Embryonic facial prominence (tissue), 1 donor: ENCODE measurements around the gene DPEP3.
A peak's percentile ranks its signal among the peaks of the same experiment; 100 is the strongest.
"Not testable (repeated sequence)": the region's sequence is repeated elsewhere in the genome, so short reads cannot be mapped to it uniquely, and the experiment has no call there.

Experiments used
- DNase-seq: peaks from one replicate; pipeline ENCODE4 v3.0.0-alpha.2; 2016; ENCODE audit errors: extremely low spot score

The DPEP3 gene, protein sequence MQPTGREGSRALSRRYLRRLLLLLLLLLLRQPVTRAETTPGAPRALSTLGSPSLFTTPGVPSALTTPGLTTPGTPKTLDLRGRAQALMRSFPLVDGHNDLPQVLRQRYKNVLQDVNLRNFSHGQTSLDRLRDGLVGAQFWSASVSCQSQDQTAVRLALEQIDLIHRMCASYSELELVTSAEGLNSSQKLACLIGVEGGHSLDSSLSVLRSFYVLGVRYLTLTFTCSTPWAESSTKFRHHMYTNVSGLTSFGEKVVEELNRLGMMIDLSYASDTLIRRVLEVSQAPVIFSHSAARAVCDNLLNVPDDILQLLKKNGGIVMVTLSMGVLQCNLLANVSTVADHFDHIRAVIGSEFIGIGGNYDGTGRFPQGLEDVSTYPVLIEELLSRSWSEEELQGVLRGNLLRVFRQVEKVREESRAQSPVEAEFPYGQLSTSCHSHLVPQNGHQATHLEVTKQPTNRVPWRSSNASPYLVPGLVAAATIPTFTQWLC

DNA sequence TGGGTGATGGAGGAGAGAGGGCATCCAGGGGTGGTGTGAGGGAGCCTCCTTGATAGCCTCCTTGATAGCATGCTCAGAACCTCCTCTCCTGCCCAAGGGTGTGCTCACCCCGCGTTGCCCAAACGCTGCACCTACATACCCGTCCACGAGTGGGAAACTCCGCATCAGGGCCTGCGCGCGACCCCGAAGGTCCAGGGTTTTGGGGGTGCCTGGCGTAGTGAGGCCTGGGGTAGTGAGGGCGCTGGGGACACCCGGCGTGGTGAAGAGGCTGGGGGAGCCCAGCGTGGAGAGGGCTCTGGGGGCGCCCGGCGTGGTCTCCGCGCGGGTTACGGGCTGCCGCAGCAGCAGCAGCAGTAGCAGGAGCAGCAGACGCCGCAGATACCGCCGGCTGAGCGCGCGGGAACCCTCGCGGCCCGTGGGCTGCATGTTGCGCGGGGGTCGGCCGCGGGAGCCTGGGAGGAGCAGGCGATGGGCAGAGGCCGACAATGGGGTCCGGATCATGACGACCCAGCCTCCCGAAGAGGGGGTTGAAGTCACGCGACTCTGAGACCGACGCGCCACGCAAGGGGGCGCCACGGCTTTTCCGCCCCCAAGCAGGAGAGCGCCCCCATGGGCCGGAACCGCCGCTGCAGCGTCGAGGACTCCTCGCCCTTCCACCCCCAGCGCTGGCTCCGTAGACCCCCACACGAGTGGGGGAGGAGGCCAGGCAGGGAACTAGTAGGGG is at the start of gene DPEP3:
Gene DPEP3, minus strand, starts transcription at position 545 of the 724 bp plus-strand sequence. Its CDS starts 119 bp downstream, at position 426.
- DNase-seq: no peak

DNA sequence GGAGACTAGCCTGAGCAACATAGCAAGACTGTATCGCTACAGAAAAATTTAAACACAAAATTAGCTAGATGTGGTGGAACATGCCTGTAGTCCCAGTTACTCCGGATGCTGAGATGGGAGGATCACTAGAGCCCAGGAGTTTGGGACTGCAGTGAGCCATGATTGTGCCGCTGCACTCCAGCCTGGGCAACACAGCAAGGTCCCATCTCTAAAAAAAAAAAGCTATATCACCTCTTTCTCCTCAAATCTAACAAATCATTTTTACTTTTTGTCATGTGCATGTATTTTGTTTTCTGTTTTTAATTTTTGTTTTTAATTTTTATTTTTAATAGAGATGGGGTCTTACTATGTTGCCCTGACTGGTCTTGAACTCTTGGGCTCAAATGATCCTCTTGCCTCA is 48.7 kb upstream of the DPEP3 start:
- no peak for DNase-seq

DNA sequence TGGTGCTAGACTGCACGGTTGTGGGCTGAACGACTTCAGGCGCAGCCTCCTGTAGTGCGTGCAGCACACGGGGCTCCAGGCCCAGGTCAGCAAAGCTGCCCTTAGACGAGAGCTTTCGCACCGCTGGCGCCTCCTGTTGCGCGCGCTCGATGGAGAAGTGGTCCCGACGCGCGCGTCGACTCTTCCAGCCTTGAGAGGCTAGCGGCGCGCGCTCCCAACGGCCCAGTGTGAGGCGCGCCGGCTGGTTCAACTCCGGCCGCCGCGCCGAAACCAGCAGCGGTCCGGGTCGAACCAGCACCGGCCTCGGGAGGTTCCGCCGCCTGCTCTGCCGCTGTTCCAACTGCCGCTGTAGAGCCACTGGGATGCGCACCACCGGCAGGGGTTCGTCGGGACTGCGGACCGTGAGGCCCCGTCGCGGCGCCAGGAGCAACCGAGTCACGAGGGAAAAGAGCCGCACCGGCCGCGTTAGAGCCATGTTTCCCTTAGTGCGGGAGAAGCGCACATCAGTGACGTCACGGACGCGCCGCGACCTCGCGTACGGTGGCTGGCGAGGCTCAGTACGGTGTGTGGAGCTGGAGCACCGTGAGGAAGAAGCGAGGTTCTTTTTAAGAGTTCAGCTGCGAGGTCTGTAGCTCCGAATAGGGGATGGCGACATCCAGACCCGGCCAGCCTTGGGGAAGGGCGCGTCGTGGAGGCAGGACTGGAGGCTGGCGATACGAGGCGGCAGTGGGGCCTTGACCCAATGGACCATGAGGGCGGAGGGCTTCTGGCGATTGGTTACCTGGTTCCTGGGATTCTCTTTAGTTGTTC is 42.6 kb upstream of the DPEP3 start, which contains the start of the genes DDX28 and DUS2:
Gene DDX28, minus strand, starts transcription at position 505 of the 810 bp plus-strand sequence. Its CDS starts 30 bp downstream, at position 475.
Gene DUS2, plus strand, starts transcription at position 557 of the 810 bp plus-strand sequence. CDS start 14,740 bp downstream, outside the sequence.
- DNase-seq: peak; percentile 83

DNA sequence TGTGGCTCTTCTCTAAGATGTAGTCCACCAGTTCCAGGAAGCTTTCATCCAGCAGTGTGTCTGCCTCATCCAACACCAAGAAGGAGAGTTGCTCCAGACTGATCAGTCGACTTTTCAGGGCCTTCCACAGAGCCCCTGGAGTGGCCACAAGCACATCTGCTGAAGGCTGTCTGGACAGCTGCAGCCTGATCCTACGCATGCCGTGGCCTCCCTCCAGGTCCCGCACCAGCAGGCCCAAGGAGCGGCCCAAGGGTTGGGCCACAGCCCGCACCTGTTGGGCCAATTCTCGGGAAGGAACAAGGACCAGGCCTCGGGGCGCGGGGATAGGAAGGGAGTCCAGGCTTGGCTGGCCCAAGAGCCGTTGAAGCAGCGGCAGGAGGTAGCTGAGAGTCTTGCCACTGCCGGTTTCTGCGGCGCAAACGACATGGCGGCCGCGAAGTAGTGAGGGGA is 42.0 kb upstream of the DPEP3 start:
- DNase-seq: no peak

DNA sequence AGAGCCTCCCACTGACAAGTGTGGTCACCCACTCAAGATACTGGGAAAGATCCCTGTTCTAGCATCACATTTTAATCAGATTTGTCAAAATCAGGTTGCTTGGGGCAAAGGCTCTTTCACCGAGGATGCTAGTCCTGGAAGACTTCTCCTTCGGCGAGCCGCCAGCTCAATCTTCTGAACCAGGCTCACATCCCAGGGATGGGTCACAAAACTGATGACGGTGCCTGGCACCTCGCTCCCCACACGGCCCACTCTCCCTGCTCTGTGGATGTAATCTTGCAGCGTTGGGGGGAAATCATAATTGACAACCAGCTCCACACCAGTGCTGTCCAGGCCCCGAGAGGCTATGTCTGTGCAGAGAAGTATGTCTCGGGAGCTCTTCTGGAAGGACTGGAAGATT is 41.2 kb upstream of the DPEP3 start:
- DNase-seq: no peak

DNA sequence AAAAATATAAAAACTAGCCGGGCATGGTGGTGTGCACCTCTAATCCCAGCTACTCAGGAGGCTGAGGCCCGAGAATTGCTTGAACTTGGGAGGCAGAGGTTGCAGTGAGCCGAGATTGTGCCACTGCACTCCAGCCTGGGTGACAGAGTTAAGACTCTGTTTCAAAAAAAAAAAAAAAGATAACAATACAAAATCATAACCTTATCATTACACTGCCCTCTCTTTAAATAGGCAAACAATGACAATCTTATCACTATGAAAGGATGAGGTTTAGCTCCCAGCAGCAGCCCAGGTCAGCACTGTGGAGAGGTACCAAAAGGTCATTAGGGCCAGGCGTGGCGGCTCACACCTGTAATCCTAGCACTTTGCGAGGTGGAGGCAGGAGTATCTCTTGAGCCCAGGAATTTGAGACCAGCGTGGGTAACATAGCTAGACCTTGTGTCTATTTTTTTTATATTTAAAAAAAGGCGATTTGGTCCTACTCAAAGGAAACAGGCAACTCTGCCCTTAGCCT is 38.9 kb upstream of the DPEP3 start:
- no peak for DNase-seq

DNA sequence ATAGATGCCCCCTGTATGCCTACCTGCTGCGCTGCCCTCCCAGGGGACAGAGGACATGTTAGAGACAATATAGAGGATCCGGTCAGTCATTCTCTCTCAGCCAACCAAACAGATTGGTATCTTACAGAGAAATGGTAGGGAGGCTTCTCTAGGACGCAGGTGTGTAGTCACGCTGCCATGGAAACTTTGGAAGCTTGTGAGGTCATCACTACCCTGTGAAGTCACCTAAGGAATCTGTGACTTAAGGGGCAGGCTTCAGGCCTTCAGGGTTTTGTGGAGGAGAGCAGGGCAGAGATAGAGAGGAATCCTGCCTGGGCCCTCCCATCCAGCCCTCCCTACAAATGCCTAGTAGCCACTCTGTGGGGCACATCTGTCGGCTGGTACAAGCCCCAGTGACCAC is 35.4 kb upstream of the DPEP3 start, which contains the start of gene DPEP2NB:
Gene DPEP2NB, minus strand, starts transcription at position 231 of the 400 bp plus-strand sequence. Its CDS starts 141 bp downstream, at position 90.
- no peak for DNase-seq

DNA sequence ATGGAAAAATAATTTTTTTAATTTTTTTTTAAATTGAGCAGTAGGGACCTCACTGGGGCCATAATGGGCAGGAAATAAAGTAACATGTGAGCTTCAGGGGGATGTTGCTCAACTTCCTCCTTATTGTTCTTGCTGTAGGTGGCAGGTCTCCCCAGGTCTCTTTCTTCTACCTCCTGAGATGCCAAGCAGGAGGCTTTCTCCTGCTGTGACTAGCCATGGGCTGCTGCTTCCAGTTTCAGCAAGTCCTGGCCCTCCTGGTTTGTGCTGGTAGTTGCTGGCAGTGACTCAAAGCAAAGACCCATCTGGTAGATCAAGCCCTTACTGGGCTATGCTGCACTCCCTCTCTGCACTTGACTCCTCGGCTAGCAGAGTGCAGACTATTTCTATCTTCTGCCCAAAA is 33.1 kb upstream of the DPEP3 start:
- DNase-seq: no peak

DNA sequence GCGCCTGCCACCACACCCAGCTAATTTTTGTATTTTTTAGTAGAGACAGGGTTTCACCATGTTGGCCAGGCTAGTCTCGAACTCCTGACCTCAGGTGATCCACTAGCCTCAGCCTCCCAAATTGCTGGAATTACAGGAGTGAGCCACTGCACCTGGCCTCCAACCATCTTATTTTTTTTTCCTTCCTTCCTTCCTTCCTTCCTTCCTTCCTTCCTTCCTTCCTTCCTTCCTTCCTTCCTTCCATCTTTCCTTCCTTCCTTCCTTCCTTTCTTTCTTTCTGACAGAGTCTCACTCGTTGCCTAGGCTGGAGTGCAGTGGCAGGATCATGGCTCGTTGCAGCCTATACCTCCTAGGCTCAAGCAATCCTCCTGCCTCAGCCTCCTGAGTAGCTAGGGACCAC is 29.6 kb upstream of the DPEP3 start:
- DNase-seq: not testable (repeated sequence)

DNA sequence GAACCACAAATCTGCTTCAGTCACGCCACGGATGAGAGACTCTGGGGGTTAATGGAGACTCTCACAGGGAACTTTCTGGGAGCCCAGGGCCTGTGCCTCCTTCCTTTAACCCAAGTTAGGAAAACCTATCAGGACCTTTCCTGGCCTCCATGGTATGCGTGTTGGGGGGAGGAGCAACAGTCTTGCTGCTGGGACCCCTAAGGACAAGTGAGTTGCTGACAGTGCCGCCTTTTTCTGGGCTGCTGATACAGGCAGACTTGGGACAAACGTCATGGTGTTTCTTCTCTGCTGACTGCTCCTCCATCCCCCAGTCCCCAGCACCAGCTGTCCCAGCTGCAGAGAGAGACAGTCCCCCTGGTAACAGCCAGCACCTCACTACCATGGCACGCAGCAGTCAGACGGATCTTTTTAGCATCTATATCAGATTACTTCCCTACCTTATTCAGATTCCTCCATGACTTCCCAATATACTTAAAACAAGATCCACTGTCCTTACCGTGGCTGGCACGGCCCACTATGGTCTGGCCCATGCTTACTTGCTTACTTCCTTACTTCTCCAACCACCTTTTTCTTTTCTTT is 28.9 kb upstream of the DPEP3 start:
- no peak for DNase-seq

DNA sequence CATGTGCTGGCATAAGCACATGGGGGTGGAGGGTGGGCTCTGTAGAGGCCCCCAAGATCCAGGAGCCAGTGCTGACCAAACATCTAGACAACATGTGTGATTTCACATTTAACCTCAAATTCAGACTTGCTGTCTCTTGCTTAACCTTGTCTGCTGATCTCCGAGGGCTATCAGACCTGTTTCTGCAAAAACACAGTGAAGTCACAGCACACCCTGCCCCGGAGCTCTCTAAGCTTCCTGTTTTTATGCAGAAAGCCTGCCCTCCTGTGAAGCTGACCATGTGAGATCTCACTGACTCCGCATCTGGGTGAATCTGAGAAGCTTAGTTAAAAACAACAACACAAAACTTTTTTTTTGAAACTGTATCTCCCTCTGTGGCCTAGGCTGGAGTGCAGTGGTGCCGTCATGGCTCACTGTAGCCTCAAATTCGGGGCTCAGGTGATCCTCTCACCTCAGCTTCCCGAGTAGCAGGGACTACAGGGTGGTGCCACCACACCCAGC is 25.5 kb upstream of the DPEP3 start:
- DNase-seq: no peak

DNA sequence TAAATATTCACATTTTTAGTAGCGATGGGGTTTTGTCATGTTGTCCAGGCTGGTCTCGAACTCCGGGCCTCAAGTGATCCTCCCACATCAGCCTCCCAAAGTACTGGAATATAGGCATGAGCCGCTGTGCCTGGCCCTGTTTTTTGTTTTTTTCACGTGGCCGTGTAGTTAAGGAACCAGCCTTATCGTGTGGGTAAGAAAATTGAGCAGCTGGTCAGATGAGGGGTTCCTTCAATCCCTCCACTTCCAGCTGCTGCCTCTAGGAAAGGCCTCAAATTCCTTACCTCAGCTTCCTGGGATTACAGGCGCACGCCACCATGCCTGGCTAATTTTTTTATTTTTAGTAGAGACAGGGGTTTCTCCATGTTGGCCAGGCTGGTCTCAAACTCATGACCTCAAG is 24.9 kb upstream of the DPEP3 start:
- no peak for DNase-seq

DNA sequence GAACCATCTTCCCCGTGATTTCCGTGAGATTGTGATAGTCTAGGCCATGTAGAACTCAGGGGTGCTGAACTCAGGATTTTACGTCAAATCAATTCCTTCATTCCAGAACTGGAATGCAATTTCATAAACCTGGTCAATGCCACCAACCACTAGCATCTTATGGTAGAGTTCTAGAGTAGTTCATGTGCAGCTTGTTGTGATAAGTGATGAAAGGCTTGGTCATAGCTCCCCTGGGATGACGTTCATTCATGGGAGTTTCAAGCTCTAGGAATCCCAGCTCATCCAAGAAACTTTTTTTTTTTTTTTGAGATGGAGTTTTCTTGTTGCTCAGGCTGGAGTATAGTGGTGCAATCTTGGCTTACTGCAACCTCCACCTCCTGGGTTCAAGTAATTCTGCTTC is 22.7 kb upstream of the DPEP3 start:
- DNase-seq: no peak

DNA sequence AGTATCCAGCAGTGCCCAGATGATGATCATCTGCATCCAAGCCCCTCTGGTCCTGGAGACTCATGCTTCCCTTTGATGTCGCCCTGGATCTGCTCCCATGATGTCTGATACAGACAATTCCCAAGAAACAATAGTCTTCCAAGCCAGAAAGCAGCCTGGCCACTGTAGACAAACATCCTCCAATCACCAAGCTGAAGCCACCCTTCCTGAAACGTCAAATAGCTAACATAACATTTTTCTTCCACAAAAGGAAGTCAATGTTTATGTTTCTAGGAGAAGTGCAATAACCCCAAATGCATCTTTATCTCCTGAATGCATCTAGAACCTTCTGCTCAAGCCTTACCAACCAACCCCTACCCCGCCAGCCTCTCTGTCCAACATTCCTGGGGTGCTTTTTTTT is 20.2 kb upstream of the DPEP3 start:
- no peak for DNase-seq

DNA sequence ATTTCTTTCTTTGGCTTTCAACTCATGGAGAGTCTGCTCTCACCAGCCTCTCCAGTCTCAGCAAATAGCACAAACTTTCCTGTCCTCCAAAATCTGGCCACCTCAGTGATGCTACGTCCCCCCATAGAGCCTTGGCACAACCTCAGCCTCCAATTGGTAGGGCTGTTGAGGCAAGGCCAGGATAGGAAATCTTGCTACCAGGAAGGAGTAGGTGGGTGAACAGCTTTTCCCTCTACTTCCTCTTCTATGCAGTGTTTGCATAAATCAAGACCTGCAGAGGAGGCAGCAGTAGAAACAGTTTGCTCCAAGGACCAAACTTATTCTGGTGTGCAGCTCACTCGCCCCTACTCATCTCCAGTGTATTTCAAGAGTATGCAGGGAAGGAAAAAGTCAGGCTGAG is 19.7 kb upstream of the DPEP3 start:
- no peak for DNase-seq

DNA sequence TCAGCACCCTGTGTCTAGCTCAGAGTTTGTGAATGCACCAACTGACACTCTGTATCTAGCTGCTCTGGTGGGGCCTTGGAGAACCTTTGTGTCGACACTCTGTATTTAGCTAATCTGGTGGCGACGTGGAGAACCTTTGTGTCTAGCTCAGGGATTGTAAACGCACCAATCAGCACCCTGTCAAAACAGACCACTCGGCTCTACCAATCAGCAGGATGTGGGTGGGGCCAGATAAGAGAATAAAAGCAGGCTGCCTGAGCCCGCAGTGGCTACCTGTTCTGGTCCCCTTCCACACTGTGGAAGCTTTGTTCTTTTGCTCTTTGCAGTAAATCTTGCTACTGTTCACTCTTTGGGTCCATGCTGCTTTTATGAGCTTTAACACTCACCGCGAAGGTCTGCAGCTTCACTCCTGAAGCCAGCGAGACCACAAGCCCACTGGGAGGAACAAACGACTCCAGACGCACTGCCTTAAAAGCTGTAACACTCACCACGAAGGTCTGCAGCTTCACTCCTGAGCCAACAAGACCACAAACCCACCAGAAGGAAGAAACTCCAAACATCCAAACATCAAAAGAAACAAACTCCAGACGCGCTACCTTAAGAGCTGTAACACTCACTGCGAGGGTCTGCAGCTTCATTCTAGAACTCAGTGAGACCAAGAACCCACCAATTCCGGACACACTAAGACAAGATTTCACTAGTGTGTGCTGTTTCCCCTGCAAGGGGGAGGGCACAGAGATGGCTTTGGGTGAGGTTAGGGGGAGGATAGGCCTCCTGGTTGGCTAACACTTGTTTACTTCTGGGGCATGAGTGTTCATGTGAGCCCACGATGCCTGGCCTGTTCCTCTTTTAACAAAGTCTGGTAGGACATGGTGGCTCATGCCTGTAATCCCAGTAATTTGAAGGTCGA is 18.7 kb upstream of the DPEP3 start, which contains the start of gene DPEP2:
Gene DPEP2, minus strand, starts transcription at position 706 of the 910 bp plus-strand sequence. CDS start 6,272 bp downstream, outside the sequence.
- not testable (repeated sequence) for DNase-seq

DNA sequence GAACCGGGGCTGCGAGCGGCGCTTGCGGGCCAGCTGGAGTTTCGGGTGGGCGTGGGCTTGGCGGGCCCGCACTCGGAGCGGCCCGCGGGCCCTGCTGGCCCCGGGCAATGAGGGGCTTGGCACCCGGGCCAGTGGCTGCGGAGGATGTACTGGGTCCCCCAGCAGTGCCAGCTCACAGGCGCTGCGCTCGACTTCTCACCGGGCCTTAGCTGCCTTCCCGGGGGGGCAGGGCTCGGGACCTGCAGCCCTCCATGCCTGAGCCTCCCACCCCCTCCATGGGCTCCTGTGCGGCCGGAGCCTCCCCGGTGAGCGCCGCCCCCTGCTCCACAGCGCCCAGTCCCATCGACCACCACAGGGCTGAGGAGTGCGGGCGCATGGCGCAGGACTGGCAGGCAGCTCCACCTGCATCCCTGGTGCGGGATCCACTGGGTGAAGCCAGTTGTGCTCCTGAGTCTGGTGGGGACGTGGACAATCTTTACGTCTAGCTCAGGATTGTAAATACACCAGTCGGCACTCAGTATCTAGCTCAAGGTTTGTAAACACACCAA is 18.0 kb upstream of the DPEP3 start:
- not testable (repeated sequence) for DNase-seq

DNA sequence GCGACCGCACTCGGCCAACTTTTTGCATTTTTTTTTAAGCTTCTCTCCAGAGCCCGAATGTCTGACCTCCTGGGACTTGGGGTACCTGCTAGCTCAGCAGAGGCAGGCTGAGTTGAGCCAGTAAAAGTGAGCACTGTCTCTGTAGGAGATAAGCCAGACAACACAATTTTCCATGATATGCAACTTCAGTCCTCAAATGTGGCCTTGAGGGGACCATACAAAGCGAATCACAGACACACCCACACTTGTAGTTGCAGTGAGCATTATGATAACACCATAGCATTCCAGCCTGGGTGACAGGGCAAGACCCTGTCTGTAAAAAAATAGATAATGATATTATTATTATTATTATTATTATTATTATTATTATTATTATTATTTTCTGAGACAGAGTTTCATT is 16.4 kb upstream of the DPEP3 start:
- DNase-seq: no peak

DNA sequence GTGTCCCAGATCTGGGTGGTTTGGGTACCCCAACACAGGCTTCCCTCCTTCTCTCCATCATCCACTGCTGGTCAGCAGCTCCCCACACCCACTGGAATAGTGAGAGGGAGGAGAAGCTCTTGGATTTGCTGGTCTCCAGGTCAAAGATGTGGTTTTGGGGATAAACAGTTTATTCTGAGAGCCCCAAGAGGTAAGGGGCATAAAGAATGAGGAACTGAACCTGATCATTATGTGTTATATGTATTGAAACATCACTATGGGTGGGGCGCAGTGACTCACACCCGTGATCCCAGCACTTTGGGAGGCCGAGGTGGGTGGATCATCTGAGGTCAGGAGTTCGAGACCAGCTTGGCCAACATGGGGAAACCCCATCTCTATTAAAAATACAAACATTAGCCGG is 15.1 kb upstream of the DPEP3 start:
- no peak for DNase-seq
